T47D (cell line): ENCODE results near the gene SARM1.

Experiments
- DNase-seq, 2 experiments: peaks; one replicate each; pipeline versions ENCODE4 v3.0.0 to v3.0.0-alpha.2; 2011 to 2012; ENCODE audit warnings: low read depth in 1 of 2, low spot score in 1 of 2
- JUND ChIP-seq: IDR thresholded peaks from 2 replicates; pipeline ENCODE4 v1.6.1; 2012; ENCODE audit warnings: low read depth
- in situ Hi-C: cut with HindIII; loops from 2 replicates; pipeline ENCODE4 v1.10.0; 2016; ENCODE audit warnings: low sequenced_read_pairs, low pct_unique_long_range_greater_than_20kb

The SARM1 gene

GRCh38 chr17:28443901-28444638 lies 72.6 kb downstream of the SARM1 start:
- no peak for DNase-seq
- in situ Hi-C loops, result no loop called here
- no peak for TF ChIP-seq JUND

DNA sequence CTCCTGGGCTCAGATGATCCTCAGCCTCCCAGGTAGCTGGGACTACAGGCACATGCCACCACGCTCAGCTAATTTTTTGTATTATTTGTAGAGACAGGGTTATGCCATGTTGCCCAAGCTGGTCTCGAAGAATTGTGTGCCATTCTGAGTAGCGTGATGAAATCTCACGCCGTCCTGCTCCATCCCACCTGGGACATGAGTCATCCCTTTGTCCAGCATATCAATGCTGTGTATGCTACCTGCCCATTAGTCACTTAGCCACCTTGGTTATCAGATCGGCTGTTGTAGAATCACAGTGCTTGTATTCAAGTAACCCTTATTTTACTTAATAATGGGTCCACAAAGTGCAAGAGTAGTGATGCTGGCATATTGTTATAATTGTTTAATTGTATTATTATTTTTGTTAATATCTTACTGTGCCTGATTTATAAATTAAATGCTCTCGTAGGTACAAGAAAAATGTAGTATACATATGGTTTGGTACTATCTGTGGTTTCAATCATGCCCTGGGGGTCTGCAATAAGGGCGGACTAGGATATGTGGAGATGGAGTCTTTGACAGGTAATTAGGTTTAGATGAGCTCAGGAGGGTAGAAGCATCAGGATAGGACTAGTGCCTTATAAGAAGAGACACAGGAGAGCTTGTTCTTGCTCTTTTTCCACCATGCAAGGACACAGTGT lies 75.4 kb downstream of the SARM1 start:
- DNase-seq, result no peak
- in situ Hi-C loops, result no loop called here
- TF ChIP-seq JUND, result no peak

DNA sequence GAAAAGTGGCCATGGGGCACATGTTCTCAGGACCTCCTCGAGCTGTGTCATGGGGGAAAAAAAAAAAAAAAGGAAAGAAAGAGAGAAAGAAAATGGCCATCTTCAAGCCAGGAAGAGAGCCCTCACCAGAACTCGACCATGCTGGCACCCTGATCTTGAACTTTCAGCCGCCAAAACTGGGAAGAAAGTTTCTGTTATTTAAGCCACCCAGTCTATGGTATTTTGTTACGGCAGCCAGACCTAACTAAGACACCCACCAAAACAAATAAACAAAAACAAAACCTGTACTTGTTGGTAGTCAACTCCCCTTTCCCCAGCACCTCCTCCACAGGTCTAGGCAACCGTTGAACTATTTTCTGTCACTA lies 75.9 kb downstream of the SARM1 start:
- no peak for DNase-seq
- in situ Hi-C loops, result no loop called here
- TF ChIP-seq JUND, result no peak

GRCh38 chr17:28449859-28450258 lies 78.4 kb downstream of the SARM1 start:
- no peak for TF ChIP-seq JUND
- no peak for DNase-seq
- in situ Hi-C loops, result no loop called here
